ENCODE data around the gene IQGAP2.

DNA sequence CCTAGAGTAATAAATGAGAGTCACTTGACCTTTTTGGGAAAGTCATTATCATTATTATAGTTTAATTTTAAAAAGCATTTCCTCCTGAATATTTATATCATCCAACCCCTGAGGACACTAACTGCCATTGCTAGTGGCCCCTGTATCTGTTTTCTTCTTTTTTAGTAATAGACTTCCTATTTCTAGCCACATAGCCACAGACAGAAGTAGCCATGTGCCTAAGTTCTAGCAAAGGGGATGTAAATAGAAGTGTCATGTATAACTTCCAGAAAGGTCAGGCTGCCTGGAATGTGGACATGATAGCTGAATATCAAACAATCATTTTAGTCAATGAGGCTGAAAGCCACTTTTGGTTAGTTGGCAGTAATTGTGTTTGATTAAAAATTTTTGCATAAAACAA lies 37.5 kb upstream of the IQGAP2 start:
- TF ChIP-seq, protein P1, sequence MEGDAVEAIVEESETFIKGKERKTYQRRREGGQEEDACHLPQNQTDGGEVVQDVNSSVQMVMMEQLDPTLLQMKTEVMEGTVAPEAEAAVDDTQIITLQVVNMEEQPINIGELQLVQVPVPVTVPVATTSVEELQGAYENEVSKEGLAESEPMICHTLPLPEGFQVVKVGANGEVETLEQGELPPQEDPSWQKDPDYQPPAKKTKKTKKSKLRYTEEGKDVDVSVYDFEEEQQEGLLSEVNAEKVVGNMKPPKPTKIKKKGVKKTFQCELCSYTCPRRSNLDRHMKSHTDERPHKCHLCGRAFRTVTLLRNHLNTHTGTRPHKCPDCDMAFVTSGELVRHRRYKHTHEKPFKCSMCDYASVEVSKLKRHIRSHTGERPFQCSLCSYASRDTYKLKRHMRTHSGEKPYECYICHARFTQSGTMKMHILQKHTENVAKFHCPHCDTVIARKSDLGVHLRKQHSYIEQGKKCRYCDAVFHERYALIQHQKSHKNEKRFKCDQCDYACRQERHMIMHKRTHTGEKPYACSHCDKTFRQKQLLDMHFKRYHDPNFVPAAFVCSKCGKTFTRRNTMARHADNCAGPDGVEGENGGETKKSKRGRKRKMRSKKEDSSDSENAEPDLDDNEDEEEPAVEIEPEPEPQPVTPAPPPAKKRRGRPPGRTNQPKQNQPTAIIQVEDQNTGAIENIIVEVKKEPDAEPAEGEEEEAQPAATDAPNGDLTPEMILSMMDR (IDR thresholded peaks at IDR 0.05): no peak
- TF ChIP-seq POLR2AphosphoS5 (IDR thresholded peaks at IDR 0.05; ENCODE audit: low read depth, low read length) (no peak), SIN3A (IDR thresholded peaks at IDR 0.05; ENCODE audit: borderline replicate concordance, insufficient read depth, low read depth, low read length) (no peak), REST (IDR thresholded peaks at IDR 0.05; ENCODE audit: insufficient read depth in 1 of 2, low read depth in 2 of 2, low read length in 1 of 2) (no peak)
